Measurements from ENCODE around the gene ARX. TPM values are rescaled to one million over a fixed set of nuclear protein-coding genes. Genes with fewer than 3 reads are reported as not detected.

ARX gene
- total RNA-seq (2014; rRNA removed; shearing (Covaris generic)) = not detected in 2 replicates

DNA sequence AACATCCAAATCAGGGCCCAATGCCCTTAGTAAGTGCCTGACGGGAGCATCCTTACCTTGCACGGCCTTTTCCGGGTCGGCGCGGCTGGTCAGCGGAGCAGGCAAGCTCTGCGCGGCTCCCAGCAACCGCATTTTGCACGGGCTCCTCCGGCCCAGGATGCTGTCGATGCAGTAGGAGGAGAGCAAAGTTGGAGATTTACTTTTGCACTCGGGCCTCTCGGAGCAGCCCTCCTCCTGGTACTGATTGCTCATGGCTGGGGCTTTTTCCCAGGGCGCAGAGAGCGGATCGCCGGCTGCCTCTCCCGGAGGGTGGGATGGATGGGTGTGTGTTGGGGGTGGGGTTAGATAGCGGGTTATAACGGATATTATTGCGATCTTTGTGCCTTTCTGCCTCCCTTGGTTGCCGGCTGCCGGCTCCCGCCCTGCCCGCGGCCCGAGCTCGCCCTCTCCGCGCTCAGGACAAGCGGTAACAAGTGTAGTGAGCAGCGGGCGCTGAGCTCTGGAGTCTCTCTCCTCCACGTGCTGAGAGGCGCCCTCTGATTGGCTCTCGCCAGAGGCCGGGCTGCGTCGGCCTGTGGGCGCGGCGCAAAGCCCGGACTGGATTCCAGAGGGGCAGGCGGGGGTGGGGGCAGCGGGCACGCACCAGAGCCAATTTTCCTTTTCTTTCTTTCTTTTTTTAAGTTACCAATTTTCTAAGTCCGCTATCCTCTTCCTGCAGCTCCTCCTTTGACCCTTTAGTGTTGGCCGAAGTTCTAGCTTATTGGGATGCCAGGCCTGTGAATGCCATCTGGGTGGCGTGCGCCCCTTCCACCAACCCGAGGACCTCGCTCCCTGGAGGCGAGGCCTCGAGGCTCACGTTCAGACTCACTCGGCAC is at the start of gene ARX:
ARX (minus strand) TSS at position 480 of the 875 bp plus-strand sequence; CDS start at position 252, 228 bp downstream.

Small RNAs within 50 kb of the gene (small RNA-seq; reads per million reads assigned to genes)
- gene RN7SL91P = not detected

Data from A375 (cell line).